ENCODE data around the gene WDR48.

The WDR48 gene

GRCh38 chr3:39062180-39062579 is 10.4 kb downstream of the WDR48 start:
- no peak for TF ChIP-seq CTCF (IDR thresholded peaks at IDR 0.05; ENCODE audit: low read length, missing control alignments)
- no peak for DNase-seq (ENCODE audit: low read depth)
- no peak overlapping the region for H3K4me3 ChIP-seq (replicated peaks; ENCODE audit: low read depth, low read length)

GRCh38 chr3:39063143-39063542 is 11.3 kb downstream of the WDR48 start:
- DNase-seq (ENCODE audit: low read depth): no peak
- TF ChIP-seq CTCF (IDR thresholded peaks at IDR 0.05; ENCODE audit: low read length, missing control alignments): no peak
- H3K4me3 ChIP-seq (replicated peaks; ENCODE audit: low read depth, low read length): no peak overlapping the region

GRCh38 chr3:39064646-39065045 is 12.8 kb downstream of the WDR48 start:
- DNase-seq (ENCODE audit: low read depth): no peak
- H3K4me3 ChIP-seq (replicated peaks; ENCODE audit: low read depth, low read length): no peak overlapping the region
- TF ChIP-seq CTCF (IDR thresholded peaks at IDR 0.05; ENCODE audit: low read length, missing control alignments): no peak

GRCh38 chr3:39065197-39065596 is 13.4 kb downstream of the WDR48 start:
- H3K4me3 ChIP-seq (replicated peaks; ENCODE audit: low read depth, low read length): no peak overlapping the region
- peak; percentile 48 for DNase-seq (ENCODE audit: low read depth)
- TF ChIP-seq CTCF (IDR thresholded peaks at IDR 0.05; ENCODE audit: low read length, missing control alignments): peak; percentile 60

GRCh38 chr3:39067286-39067685 is 15.5 kb downstream of the WDR48 start:
- DNase-seq (ENCODE audit: low read depth): no peak
- H3K4me3 ChIP-seq (replicated peaks; ENCODE audit: low read depth, low read length): no peak overlapping the region
- TF ChIP-seq CTCF (IDR thresholded peaks at IDR 0.05; ENCODE audit: low read length, missing control alignments): no peak

- H3K4me3 ChIP-seq (replicated peaks; ENCODE audit: low read depth, low read length): no peak overlapping the region
- TF ChIP-seq CTCF (IDR thresholded peaks at IDR 0.05; ENCODE audit: low read length, missing control alignments): no peak
- no peak for DNase-seq (ENCODE audit: low read depth)
Observed at GRCh38 chr3:39068556-39068955, 16.7 kb downstream of the WDR48 start.

GRCh38 chr3:39075910-39076309 is 24.1 kb downstream of the WDR48 start:
- H3K4me3 ChIP-seq (replicated peaks; ENCODE audit: low read depth, low read length): no peak overlapping the region
- no peak for TF ChIP-seq CTCF (IDR thresholded peaks at IDR 0.05; ENCODE audit: low read length, missing control alignments)
- no peak for DNase-seq (ENCODE audit: low read depth)

Measured in fibroblast of pulmonary artery (primary cell).